CD14-positive monocyte (primary cell): Measurements from ENCODE around the gene SPC24. TPM values are rescaled to one million over a fixed set of nuclear protein-coding genes. Genes with fewer than 3 reads are reported as not detected.

Experiments
- DNase-seq, 3 donors: peaks; one replicate each; pipeline ENCODE4 v3.0.0-alpha.2; 2011 to 2022
- H2AFZ ChIP-seq: 2 replicates; pipeline ENCODE4 v1.6.0; 2012; ENCODE audit warnings: mild to moderate bottlenecking, low read depth, low read length, inconsistent platforms; ENCODE audit not compliant: insufficient read depth, poor library complexity, severe bottlenecking
- H3K27ac ChIP-seq, 2 donors: 1 replicate in 1 of 2; 2 replicates in 1 of 2; pipeline ENCODE4 v1.5.1; 2012 to 2013; ENCODE audit warnings: low read length in 2 of 2, control low read depth in 1 of 2, inconsistent platforms in 1 of 2, low read depth in 1 of 2, mild to moderate bottlenecking in 1 of 2
- H3K27me3 ChIP-seq, 2 donors: one replicate each; pipeline versions ENCODE4 v1.6.0 to v1.6.1; 2011 to 2013; ENCODE audit warnings: low read length in 2 of 2; ENCODE audit not compliant: control insufficient read depth in 2 of 2, insufficient read depth in 2 of 2
- H3K36me3 ChIP-seq, 2 donors: replicated peaks in 1 of 2; 1 replicate in 1 of 2; 2 replicates in 1 of 2; pipeline versions ENCODE4 v1.5.1 to v1.6.1; 2012 to 2013; ENCODE audit warnings: low read length in 2 of 2, control low read depth in 1 of 2, inconsistent platforms in 1 of 2, mild to moderate bottlenecking in 1 of 2; ENCODE audit not compliant: insufficient read depth in 2 of 2, control insufficient read depth in 1 of 2
- H3K4me1 ChIP-seq, 2 donors: 1 replicate in 1 of 2; 2 replicates in 1 of 2; pipeline versions ENCODE4 v1.5.1 to v1.6.1; 2012 to 2013; ENCODE audit warnings: low read length in 2 of 2, control low read depth in 1 of 2, inconsistent platforms in 1 of 2, mild to moderate bottlenecking in 1 of 2, moderate library complexity in 1 of 2; ENCODE audit not compliant: insufficient read depth in 2 of 2, control insufficient read depth in 1 of 2
- H3K4me2 ChIP-seq: replicated peaks from 2 replicates; pipeline ENCODE3; 2012; ENCODE audit warnings: low read length, moderate library complexity, mild to moderate bottlenecking; ENCODE audit not compliant: poor library complexity, severe bottlenecking; ENCODE audit errors: extremely low read depth
- H3K4me3 ChIP-seq, 3 experiments: fragments of 200-600 bp in 1 of 3; sonication (generic) in 1 of 3; replicated peaks in 1 of 3; 1 replicate in 2 of 3; 2 replicates in 1 of 3; pipeline ENCODE4 v1.5.1; 2011 to 2013; ENCODE audit warnings: low read length in 3 of 3, mild to moderate bottlenecking in 3 of 3, control low read depth in 2 of 3, low read depth in 2 of 3, inconsistent platforms in 1 of 3, moderate library complexity in 1 of 3
- H3K79me2 ChIP-seq: 2 replicates; pipeline ENCODE4 v1.6.0; 2012; ENCODE audit warnings: mild to moderate bottlenecking, control low read depth, inconsistent platforms, low read length, moderate library complexity; ENCODE audit not compliant: insufficient read depth
- H3K9ac ChIP-seq: 2 replicates; pipeline ENCODE4 v1.6.0; 2017; ENCODE audit warnings: low read length, mild to moderate bottlenecking; ENCODE audit not compliant: insufficient read depth, poor library complexity, severe bottlenecking
- H3K9me3 ChIP-seq, 2 donors: replicated peaks in 1 of 2; 1 replicate in 1 of 2; 2 replicates in 1 of 2; pipeline versions ENCODE4 v1.5.1 to v1.6.1; 2012 to 2013; ENCODE audit warnings: low read length in 2 of 2, control low read depth in 1 of 2; ENCODE audit not compliant: control insufficient read depth in 1 of 2, insufficient read depth in 1 of 2
- H4K20me1 ChIP-seq: 2 replicates; pipeline ENCODE4 v1.6.0; 2012; ENCODE audit warnings: mild to moderate bottlenecking, low read length, control low read depth, moderate library complexity; ENCODE audit not compliant: insufficient read depth
- H3K27ac Mint-ChIP-seq, 7 donors: one replicate each; pipeline ENCODE4 v1.8.0; 2020; ENCODE audit warnings: mild to moderate bottlenecking in 7 of 7, mixed read lengths in 7 of 7, moderate library complexity in 6 of 7, inconsistent platforms in 2 of 7
- H3K27me3 Mint-ChIP-seq, 3 donors: one replicate each; pipeline ENCODE4 v1.8.0; 2021 to 2022; ENCODE audit warnings: low read depth in 3 of 3, mild to moderate bottlenecking in 3 of 3, mixed read lengths in 3 of 3, moderate library complexity in 3 of 3, inconsistent platforms in 1 of 3
- H3K36me3 Mint-ChIP-seq, 2 donors: one replicate each; pipeline ENCODE4 v1.8.0; 2020; ENCODE audit warnings: mixed read lengths in 2 of 2, inconsistent platforms in 1 of 2, mild to moderate bottlenecking in 1 of 2
- H3K4me1 Mint-ChIP-seq: one replicate; pipeline ENCODE4 v1.8.0; 2020; ENCODE audit warnings: mild to moderate bottlenecking, mixed read lengths
- H3K4me3 Mint-ChIP-seq, 2 donors: one replicate each; pipeline ENCODE4 v1.8.0; 2020; ENCODE audit warnings: mild to moderate bottlenecking in 2 of 2, mixed read lengths in 2 of 2, moderate library complexity in 1 of 2
- H3K9me3 Mint-ChIP-seq, 7 donors: one replicate each; pipeline ENCODE4 v1.8.0; 2020 to 2022; ENCODE audit warnings: mixed read lengths in 7 of 7, mild to moderate bottlenecking in 6 of 7, moderate library complexity in 6 of 7, inconsistent platforms in 2 of 7
- CTCF ChIP-seq: fragments of 200-600 bp; IDR thresholded peaks from one replicate; pipeline ENCODE4 v1.8.0; 2022; ENCODE audit warnings: antibody characterized with exemption, mild to moderate bottlenecking
- WGBS: methylation state at CpG from one replicate; pipeline ENCODE4 v1.1.5; 2013; ENCODE audit warnings: missing lambda C conversion rate; ENCODE audit not compliant: insufficient coverage; 5-methylcytosine and 5-hydroxymethylcytosine counted together
- intact Hi-C, 2 donors: fragments of 100-400 bp; cut with micrococcal nuclease; formaldehyde crosslinking; loops; one replicate each; pipeline versions ENCODE4 v1.15.0 to v1.15.1; 2023
- polyA plus RNA-seq, 3 donors: library from polyadenylated mRNA; depleted of rRNA in 1 of 3; unstranded in 2 of 3; stranded (reverse) in 1 of 3; fragments of 300-500 nt in 2 of 3; fragments of >200 nt in 1 of 3; fragmentation: Illumina TruSeq in 2 of 3; gene quantifications; 1 replicate in 2 of 3; 2 replicates in 1 of 3; pipeline ENCODE4 v1.2.3, GENCODE V29; 2012 to 2021

Gene SPC24
- polyA plus RNA-seq, 3 donors: 0.27 TPM; not detected in 2

- H2AFZ ChIP-seq: no peak overlapping the region
- intact Hi-C loops: loop anchor here (5.0 kb wide), 1 partner anchor 67 kb away; no protein-coding TSS in a partner anchor
- H3K9me3 ChIP-seq: no peaks in the 10 kb centered on the region
- no peak overlapping the region for H3K9ac ChIP-seq
- no peak overlapping the region for H3K4me2 ChIP-seq
- no peak overlapping the region for H3K4me3 ChIP-seq
- WGBS: 14% methylated on average over 1 of the region's 9 CpGs
- peaks cover 6 to 11% (median 8%) of the 10 kb centered on the region in 3 donors for H3K27me3 Mint-ChIP-seq
- H3K36me3 Mint-ChIP-seq: no peaks in the 10 kb centered on the region
- H3K79me2 ChIP-seq: no peaks in the 10 kb centered on the region
- H3K4me1 ChIP-seq: peaks cover 0 to 11% of the 10 kb centered on the region in 2 donors
- H3K27ac ChIP-seq: no peak overlapping the region
- H3K27ac Mint-ChIP-seq: peak overlapping the region in 2 of 7 donors; percentile 39 to 64
- no peak overlapping the region for H3K4me3 Mint-ChIP-seq
- H4K20me1 ChIP-seq: no peaks in the 10 kb centered on the region
- no peaks in the 10 kb centered on the region for H3K36me3 ChIP-seq
- H3K9me3 Mint-ChIP-seq: peaks cover 0 to 2% (median 0%) of the 10 kb centered on the region in 7 donors
- no peak for DNase-seq
- TF ChIP-seq CTCF: peak; percentile 71
- peaks cover 11% of the 10 kb centered on the region for H3K4me1 Mint-ChIP-seq
- H3K27me3 ChIP-seq: no peaks in the 10 kb centered on the region
These were observed 48.6 kb upstream of the SPC24 start for GRCh38 chr19:11204076-11204602.

GRCh38 chr19:11203194-11204075 lies 47.9 kb upstream of the SPC24 start:
- Histone ChIP-seq H3K4me2 (no peak overlapping the region), H3K27ac (no peak overlapping the region), H4K20me1 (no peaks in the 10 kb centered on the region), H3K4me1 (peaks cover 0 to 11% of the 10 kb centered on the region in 2 donors), H2AFZ (no peak overlapping the region), H3K79me2 (no peaks in the 10 kb centered on the region), H3K9me3 (no peaks in the 10 kb centered on the region), H3K9ac (no peak overlapping the region), H3K36me3 (no peaks in the 10 kb centered on the region), H3K27me3 (no peaks in the 10 kb centered on the region), H3K4me3 (no peak overlapping the region)
- DNase-seq: peak; percentile 69 to 86 (median 72)
- Mint-ChIP-seq H3K9me3 (peaks cover 0 to 2% (median 0%) of the 10 kb centered on the region in 7 donors), H3K4me1 (peaks cover 11% of the 10 kb centered on the region), H3K27me3 (peaks cover 4 to 8% (median 7%) of the 10 kb centered on the region in 3 donors), H3K27ac (peak overlapping the region in 3 of 7 donors; percentile 63 to 64 (median 64)), H3K36me3 (no peaks in the 10 kb centered on the region), H3K4me3 (peak overlapping the region in 1 of 2 donors; percentile 28)
- peak; percentile 91 for TF ChIP-seq CTCF
- intact Hi-C loops: loop anchor here (5.0 kb wide), 1 partner anchor 66 kb away; no protein-coding TSS in a partner anchor
- 41% methylated on average over 8 of the region's 17 CpGs for WGBS
